DMS79 treated with DMSO at 0.1 percent for 48 hours (cell line): ENCODE measurements around the gene RAET1E.
"Not testable (repeated sequence)": the region's sequence is repeated elsewhere in the genome, so short reads cannot be mapped to it uniquely, and the experiment has no call there.

Experiments used
- DNase-seq: peaks from one replicate; lab custom pipeline; 2025; lab: John Stamatoyannopoulos, UW

RAET1E gene

DNA sequence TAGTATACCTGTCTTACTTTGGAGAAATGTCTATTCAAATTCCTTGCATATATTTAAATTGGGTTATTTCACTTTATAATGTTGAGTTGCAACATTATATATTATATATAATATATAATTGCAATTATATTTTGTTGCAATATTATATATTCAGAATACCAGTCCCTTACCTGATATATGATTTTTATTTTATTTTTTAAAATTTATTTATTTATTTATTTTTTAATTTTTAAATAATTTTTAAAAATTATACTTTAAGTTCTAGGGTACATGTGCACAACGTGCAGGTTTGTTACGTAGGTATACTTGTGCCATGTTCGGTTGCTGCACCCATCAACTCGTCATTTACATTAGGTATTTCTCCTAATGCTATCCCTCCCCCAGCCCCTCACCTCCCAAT is 29.1 kb upstream of the RAET1E start:
- DNase-seq = not testable (repeated sequence)

DNA sequence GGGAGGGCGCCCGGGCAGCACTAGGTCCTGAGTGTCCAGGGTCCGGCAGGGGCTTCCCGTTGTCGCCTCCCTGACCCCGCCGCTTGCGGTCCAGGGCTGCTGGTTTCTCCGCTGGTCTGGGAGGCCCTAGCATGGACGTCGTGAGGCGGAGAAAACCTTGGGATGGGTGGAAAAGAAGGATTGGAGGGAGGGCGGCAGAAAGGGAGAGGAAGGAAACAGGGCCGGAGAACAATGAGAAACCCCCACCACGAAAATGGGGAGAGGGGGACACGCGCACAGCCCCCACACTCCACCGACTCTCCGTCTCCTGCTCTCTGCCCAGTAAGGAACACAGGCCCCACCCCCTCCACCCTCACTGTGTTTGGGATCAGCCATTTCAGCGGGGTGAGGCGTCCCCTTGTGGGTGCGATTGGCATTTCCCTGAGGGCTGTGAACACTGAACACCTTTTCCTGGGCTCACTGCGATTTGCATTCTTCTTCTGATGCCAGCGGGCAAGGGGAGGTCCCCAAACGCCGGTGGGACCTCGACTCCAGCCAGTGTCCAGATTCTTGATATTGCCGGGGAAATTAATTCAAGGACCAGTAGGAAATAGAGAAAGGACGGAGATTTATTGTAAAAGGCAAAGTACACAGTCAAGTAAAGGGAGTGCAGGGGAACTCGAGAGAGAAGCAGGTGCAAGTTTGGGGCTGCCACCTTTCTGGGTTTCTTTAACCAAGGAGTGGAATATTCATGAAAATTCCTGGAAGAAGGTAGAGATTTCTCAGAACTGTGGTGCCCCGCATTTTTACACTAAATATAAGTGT is 28.3 kb upstream of the RAET1E start:
- DNase-seq = peak; percentile 24

DNA sequence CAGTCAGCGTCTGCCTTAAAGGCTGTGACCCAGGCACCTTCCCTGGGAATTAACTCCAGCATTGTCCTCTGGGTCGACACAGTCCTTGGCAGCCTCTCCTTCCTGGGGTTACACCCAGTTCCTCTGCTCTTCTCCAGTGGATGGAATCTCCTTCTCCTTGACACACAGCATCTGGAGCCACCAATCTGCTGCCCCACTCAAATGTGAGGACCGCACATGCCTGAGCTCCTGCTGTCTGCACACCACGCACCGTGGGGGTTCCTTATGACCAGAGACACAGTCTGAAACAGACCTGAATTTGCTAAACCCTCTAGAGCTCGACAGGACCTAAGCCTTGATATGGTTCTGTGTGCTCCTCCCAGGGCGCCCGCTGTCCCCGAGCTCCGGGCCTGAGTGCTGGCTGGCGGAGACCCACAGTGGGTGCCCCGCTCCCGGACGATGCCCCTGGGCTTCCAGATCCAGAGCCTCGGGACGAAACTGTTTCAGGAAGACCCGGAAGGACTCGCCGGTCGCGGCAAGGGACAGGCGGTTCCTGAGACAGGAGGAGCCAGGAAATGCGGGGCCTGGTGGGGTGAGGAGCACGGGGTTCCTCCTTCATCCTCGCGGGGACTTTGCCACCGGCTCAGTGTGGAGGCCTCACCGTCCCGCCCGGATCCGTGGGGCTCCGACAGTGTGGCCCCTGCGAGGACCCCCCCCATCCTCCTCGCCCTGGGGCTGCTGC is 27.5 kb upstream of the RAET1E start:
- no peak for DNase-seq

DNA sequence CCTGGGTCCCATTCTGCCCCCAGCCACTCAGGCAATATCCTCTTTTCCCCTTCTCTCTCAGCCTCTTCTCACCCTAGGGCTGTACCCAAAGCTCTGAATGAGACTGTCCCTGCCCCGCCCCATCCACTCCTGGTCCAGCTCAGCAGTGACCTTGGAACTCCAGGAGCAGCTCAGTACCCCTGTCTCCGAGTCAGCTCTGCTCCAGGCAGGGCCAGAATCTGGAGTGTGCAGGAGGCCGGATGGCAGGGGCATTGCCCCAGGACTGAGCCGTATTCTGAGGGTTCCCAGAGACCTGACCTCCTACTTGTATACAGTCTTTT is 27.0 kb upstream of the RAET1E start:
- DNase-seq = no peak

DNA sequence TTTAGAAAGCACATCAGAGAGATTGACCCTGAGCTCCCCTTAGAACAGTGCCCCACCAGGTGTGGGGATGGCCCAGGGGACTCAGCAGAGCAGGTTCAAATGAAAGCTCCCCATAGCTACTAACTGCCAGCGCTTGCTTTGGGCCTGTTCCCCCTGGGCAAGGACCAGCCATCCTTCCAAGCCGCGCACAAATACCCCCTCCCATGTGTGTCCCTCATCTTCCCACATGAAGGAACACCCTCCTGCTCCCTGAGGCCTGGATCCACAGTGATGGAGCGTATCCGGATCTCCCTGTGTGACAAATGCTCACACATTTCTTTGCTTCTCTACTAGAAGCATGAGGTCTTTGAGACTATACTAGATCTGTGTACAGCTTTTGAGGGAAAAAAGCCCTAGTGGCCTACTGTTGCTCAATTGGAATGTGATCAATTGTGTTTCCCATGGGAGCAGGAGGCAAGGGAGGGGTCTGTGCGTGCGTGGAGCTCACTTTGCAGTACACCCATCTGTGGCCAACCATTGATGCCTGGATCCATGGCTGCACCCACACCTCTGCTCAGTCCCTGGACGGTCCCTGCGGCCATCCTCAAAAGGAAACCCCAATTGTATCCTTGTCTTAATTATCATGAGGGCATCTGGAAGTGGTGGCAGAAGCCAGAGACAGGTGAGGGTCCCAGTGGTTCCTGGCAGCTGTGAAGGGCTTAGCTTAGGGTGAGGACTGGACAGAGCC is 26.5 kb upstream of the RAET1E start:
- no peak for DNase-seq

DNA sequence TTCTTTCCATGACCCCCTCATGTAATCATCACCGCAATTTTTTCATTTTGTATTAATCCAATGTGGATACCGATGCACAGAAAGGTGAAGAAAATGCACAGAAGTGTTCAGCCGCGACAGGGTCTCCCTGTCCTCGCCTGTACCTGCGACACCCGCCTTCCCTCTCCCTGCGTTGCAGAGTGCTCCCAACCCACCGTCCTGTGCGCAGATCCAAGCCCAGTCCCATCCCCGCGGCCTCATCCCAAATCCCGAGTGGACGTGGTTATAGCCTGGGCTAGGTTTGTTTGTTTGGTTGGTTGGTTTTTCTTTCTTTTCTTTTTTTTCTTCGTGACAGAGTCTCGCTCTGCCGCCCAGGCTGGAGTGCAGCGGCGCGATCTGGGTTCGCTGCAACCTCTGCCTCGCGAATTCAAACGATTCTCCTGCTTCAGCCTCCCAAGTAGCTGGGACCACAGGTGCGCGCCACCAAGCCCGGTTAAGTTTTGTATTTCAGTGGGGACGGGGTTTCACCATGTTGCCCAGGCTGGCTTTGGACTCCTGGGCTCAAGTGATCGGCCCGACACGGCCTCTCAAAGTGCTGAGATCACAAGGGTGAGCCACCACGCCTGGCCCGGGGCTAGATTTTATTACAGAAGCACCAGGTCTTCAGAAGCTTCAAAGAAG is 25.5 kb upstream of the RAET1E start:
- DNase-seq = no peak

DNA sequence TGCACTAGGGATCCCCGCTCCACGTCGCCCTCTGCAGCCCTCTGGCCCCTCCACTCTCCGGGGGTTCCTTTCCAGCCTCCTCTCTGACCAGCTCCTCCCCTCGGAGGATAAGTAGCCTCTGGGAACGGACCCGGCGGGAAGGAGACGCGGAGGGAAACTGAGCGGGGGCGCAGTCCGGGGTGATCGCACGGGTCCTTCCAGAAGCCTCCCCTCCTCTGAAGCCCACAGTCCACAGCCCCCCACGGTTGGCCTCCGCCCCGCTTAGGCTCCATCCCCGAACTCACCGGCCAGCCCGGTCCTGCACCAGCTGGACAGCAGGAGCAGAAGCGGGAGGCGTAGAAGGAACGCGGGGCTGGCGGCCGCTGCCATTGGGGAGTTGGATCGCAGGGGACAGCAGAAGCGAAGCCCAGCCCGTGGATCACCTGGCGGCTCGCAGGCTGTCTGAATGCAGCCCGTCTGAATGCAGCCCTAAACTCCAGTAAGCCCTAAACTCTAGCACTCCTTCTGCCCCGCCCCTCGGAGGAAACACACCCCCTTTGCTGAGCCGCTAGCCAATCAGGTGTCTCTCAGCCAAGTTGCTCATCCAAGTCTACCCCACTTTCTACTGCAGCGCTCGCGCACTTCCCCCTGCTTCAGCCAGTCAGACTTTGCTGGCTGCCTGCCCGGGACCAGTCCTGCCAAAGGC is 24.9 kb upstream of the RAET1E start, which contains the start of gene RAET1G:
Gene RAET1G, minus strand, starts transcription at position 480 of the 685 bp plus-strand sequence. Its CDS starts 111 bp downstream, at position 369.
- DNase-seq = peak; percentile 52

DNA sequence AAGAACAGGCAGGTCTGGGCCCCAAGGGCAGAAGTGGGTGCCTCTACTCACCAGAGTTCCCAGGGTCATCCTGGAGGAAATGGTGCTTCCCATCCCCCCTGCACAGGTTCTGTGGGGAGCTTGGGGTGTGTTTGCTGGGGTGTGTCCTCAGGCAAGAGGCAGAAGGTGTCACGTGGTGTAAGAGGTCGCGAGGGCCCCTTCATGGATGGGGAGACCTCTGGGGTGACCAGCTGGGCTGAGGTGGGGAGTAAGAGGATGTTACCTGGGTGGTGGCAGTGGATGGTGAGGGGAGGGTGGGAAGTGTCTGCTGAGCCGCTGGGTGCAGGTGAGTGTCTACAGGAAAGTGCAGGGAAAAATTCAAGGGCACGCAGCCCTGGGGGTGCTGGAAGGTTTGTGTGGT is 24.2 kb upstream of the RAET1E start:
- not testable (repeated sequence) for DNase-seq

DNA sequence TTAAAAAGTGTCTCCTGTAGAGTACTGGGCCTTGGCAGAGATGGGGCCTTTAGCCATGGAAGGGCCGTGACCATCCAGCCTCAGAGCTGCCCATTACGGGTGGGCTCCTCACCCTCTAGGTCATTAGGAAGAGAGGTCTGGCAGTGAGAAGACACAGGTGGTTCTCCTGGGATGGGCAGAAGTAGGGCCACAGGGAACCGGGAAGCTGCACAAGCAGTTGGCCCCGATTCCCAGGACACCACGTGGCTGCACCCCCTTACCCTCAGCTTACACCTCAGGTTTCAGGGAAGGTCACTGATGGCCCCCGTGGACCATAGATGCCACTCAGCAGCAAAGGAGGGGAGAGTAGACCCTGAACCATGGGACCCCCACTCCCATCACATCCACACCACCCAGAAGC is 23.4 kb upstream of the RAET1E start:
- DNase-seq = no peak

DNA sequence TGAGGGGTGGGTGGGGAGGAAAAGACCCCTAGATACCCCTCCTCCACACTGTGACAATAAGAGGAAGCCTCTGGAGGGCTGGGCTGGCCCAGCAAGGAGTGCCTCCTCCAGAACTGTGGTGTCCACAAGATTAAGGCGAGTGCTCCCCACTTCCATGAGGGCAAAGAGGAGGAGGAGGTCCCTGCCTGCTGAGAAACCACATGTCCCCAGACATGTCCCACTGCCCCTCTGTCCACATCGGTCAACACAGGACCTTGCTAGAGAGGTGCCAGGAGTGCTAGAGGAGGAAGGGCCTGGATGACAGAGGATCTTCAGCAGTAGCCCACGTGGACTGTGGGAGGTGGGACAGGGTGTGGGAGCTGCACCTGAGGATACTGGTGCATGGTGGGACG is 21.9 kb upstream of the RAET1E start:
- DNase-seq = no peak

DNA sequence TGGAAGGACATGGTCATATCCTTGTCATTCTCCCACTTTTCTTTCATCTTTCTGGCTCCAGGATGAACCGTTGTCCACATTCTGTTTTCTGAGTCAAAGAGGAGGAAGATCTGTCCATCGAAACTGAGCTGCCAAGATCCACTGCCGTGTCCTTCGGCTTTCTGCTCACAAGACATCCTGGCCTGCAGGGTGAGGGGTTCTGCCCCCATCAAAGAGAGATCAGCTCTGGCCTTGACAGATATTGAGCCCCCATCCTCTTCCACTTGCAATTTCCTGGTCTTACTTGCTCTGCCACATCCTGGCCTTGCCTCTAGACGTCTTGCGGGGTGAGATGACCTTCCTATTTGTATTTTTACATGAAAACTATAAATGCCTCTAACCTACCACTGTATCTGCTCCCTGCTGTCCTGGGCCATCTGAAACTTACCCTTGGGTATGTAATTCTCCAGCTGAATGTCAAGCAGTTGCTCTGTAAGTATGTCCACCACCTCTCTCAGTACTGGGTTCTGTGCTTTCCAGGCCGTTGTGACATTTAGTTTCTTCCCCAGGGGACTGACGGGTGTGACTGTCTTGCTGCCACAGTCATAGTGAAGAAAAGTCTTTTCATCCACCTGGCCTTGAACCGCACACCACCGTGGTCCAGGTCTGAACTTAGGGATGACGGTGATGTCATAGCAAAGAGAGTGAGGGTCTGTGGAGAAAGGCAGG is 21.4 kb upstream of the RAET1E start:
- DNase-seq = not testable (repeated sequence)

DNA sequence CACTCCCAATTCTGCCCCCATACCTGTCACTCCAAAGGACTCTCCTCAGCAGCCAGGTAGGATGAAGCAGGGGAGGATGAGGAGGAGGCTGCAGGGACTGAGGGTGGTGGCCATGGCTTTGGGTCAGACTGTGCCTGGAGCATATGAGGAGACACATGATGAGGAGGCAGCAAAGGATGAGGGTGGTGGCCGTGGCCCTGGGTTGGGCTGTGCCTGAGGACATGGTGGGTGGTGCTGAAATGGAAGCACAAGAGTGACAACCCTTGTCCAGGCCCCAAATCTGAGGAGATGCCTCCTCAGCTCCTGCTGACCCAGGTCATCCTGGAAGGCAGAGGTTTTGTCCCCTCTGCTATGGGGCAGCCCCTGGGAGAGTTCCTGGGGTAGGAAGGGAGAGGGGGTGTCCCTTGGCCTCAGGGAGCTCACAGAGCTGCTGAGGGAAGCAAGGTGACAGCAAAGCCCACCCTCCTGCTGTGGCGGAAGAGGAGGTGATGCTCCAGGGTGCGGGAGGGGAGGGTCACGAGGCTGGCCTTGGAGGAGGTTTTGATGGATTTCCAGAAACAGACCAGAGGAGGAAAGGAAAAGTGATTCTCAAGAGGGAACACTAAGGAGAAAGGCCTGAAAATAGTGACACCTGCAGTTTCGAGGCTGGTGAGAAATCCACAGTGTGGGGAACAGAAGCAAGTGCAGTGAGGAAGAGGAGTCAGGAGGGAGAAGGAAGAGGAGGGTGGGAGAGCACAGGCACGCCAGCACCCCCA is 20.4 kb upstream of the RAET1E start:
- no peak for DNase-seq

DNA sequence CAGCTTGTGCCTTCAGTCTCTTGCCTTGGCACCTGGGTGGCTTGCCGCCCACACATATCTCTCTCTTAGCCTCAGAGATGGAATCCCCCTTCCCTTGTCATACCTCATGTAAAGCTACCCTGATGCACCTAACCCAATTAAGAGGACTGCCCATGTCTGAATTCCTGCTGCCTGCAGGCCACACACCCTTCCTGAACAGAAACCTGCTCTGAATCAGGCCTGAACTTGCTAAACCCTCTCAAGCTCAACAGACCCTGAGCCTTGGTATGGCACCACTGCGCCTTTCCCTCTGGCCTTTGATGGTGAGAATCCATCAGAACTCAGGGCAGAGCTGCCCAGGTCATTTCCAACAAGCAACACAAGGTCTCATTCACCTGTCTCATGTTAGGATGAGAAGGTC is 19.8 kb upstream of the RAET1E start:
- DNase-seq = no peak

DNA sequence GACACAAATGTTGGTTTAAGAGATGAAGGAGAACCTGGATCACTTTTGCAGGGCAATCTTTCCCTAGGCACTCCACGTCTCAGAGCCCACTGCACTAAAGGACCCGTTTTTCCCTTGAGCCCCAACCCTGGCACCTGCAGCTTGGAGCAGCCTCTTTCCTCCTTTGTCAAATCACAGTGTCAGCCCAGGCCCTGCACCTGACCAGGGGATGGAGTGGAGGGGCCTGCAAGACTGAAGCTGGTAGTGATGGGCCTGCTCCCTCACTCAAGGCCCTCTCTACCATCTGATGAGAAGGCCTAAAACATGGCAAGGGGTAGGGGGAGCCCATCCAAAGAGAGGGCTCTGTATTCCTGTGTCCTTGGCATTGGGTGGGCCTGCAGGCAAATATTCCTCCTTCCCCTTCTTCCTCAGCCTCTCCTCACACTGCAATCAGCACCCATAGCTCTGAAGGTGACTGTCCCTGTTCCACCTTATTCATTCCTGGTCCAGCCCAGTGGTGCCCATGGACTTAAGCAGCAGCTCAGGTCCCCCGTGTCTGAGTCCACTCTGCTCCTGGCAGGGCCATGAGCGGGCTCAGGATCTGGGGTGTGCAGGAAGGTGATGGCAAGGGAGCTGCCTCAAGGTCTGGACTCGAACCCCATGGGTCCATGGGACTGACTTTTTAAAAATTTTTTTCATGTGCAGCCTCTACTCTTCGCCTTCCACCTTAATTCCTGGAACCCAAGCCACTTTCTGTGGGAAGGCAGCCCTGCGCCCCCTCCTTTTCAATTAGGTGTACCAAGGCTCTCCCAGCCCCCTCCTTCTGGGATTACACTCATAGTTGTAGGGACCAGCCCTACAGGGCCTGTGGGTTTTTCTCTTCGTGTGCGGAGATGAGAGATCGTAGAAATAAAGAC is 18.3 kb upstream of the RAET1E start:
- no peak for DNase-seq

DNA sequence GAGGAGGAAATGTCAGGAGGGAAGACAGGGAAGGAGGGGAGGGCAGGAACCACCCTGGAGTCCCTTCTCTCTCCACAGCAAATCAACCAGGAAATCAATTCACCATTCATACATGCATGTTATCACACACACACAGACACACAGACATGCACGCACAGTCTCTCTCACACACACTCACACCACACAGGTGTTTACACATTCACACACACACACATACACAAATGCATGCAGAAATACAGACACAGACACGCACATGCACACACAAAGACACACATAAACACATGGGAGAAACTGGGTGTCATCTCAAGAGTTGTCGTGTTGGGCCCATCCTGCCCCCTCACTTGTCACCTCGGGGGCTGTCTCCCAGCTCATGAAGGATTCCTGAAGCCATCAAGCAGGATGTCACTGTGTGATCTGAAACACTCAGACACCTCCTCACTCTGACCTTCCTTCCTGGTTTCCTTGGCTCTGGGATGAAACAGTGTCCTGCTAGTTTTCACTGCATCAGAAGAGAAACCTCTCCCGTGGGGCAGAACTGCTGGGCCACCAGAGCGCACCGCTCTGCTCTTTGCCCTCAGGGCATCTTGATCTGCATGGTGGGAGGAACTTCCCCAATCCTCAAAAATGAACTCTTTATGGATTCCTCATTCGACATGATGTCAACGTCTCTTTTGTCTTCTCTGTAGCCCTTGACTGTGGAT is 15.8 kb upstream of the RAET1E start:
- DNase-seq = no peak

DNA sequence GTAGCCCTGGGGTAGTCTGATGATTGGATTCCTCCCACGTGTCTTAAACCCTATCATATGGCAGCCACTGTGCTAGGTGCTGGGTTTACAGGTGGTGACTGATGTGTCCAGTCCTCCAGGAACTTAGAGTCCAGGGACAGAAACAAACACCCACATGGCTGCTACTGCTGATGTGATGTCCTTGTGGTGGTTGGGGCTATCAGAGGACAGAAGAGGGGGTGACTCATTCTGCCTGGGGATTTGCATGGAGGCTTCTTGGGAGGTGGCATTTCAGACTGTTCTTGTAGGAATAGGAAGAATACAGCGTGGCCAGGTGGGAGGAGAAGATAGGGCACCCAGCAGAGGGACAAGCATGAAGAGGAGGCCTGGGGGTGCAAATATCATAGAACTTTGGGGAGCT is 15.2 kb upstream of the RAET1E start:
- DNase-seq = no peak

DNA sequence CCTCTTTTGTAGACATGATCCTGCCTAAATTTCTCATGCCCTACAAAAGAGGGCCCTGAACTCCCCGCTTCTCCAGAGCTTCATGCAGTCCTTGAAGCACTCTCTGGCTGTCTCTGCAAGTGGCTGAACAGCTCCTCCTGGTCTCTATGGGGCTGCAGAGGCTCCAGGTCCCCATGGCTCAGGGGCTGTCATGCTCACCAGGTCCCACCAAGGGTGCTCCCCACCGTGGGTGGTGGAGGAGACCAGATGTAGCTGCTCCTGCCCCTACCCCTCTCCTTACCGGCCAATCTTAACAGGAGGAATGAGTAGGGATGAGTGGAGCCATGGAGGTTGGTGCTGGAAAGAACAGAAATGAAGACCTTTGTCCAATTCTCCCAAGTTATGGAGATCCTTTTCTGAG is 14.8 kb upstream of the RAET1E start:
- not testable (repeated sequence) for DNase-seq

DNA sequence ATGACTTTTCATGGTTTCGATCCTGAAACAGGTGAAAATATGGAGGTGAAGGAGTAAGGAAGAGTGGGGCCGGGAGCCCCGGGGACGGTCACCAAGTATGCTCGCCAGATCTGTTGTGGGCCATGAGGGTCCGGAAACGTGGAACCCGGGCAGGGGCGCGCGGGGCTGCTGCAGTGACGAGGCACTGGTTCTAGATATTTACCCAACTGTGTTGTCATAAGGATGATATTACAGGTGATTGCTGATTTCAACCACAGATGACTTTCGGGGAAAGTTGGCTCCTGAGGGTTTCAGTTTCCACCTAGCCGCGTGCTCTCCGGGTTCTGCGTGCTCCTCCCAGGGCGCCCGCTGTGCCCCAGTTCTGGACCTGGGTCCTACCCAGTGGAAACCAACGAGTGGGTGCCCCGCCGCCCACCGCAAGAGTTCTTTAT is 12.8 kb upstream of the RAET1E start:
- DNase-seq = no peak
